ENCODE results near the gene BBS9.

DNA sequence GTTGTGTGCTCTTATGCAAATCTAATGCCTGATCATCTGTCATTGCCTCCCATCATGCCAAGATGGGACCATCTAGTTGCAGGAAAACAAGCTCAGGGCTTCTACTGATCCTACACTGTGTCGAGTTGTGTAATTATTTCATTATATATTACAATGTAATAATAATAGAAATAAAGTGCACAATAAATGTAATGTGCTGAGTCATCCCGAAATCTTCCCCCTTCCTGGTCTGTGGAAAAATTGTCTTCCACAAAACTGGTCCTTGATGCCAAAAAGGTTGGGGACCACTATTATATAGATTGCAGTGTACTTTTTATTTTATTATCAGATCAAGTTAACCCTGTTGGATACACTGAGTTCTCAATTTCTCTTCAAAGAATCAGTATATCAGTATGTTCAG, 50.2 kb downstream of the BBS9 start:
- TF ChIP-seq POLR2A (IDR thresholded peaks at IDR 0.05; ENCODE audit: low read depth, low read length) = no peak
- no peak for TF ChIP-seq TAF1 (IDR thresholded peaks at IDR 0.05; ENCODE audit: low read depth, low read length)
- TF ChIP-seq POU2F2 (IDR thresholded peaks at IDR 0.05; ENCODE audit: low read depth, low read length) = no peak
- no peak for TF ChIP-seq POLR2AphosphoS5 (IDR thresholded peaks at IDR 0.05; ENCODE audit: low read depth, low read length)
- no peak for TF ChIP-seq PAX5 (IDR thresholded peaks at IDR 0.05; ENCODE audit: insufficient read depth, low read length, severe bottlenecking)

Measured in GM12891 (cell line).